Measurements from ENCODE around the gene EZH2.

DNA sequence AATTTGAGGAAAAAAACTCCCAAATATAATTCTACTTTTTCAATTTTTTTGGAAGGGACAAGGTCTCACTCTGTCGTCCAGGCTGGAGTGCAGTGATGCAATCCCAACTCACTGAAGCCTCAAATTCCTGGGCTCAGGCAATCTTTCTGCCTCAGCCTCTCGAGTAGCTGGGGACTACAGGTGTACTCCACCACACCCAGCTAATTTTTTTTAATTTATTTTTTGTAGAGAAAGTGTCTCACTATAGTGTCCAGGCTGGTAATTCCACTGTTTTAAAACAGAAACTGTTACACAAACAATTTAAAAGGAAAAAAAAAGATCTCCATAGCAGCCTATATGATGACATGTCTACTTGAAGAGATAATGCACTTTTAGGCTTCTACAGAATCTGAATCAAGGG lies 25.6 kb downstream of the EZH2 start:
- TF ChIP-seq GATA2 (IDR thresholded peaks at IDR 0.05; ENCODE audit: low read depth, low read length) (no peak), GATA3 (IDR thresholded peaks at IDR 0.05; ENCODE audit: low read depth, low read length) (no peak)

Measured in SH-SY5Y (cell line).